Activated CD4-positive, alpha-beta T cell treated with anti-CD3 and anti-CD28 coated beads for 1 hour (primary cell): ENCODE measurements around the gene ARID5B.
"Not testable (repeated sequence)": the region's sequence is repeated elsewhere in the genome, so short reads cannot be mapped to it uniquely, and the experiment has no call there.

Experiments used
- DNase-seq: peaks from one replicate; pipeline ENCODE4 v3.0.0-alpha.2; 2020

The ARID5B gene, protein sequence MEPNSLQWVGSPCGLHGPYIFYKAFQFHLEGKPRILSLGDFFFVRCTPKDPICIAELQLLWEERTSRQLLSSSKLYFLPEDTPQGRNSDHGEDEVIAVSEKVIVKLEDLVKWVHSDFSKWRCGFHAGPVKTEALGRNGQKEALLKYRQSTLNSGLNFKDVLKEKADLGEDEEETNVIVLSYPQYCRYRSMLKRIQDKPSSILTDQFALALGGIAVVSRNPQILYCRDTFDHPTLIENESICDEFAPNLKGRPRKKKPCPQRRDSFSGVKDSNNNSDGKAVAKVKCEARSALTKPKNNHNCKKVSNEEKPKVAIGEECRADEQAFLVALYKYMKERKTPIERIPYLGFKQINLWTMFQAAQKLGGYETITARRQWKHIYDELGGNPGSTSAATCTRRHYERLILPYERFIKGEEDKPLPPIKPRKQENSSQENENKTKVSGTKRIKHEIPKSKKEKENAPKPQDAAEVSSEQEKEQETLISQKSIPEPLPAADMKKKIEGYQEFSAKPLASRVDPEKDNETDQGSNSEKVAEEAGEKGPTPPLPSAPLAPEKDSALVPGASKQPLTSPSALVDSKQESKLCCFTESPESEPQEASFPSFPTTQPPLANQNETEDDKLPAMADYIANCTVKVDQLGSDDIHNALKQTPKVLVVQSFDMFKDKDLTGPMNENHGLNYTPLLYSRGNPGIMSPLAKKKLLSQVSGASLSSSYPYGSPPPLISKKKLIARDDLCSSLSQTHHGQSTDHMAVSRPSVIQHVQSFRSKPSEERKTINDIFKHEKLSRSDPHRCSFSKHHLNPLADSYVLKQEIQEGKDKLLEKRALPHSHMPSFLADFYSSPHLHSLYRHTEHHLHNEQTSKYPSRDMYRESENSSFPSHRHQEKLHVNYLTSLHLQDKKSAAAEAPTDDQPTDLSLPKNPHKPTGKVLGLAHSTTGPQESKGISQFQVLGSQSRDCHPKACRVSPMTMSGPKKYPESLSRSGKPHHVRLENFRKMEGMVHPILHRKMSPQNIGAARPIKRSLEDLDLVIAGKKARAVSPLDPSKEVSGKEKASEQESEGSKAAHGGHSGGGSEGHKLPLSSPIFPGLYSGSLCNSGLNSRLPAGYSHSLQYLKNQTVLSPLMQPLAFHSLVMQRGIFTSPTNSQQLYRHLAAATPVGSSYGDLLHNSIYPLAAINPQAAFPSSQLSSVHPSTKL

DNA sequence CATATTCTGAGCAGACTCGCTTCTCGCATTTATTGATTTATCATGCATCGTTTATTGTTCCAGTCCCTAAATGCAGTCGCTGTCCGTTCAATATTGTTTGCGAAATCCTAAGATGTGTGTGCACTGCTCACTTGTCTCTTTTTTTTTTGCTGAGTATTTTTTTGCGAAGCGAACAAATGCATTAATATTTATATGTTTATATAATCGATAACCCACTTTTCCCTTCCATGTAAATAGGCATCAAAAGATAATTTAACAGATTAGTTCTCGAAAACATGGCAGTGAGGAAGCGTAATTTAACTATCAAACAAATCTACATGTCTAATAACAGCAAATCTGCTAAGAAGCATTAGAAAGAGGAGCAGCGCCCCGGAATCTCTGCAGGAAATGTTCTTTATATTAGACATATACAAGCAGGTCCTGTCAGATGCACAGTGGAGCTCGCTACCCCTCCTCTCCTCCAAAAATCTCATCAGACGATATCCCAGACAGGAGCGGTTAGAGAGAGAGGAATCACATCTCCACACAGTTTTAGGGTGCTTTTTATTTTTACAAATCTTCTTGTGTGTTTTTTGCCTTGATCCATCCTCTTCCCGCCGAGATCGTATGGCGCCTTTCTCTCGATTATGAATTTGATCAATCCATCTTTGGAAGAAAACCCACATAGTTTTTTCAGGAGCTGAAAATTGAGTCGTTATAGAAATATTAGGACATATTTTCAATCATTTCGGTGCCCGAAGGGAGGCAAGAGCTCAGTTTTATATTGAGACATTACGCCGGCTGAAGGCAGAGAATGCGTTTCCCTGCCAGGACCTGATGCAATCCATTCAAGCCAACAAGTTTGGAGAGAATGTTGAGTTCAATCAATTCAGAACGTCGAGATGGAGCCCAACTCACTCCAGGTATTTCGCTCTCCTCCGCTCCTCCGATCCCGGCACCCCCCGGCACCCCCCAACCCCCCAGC, at the start of gene ARID5B:
Gene ARID5B (plus strand): TSS at position 871 of the 964 bp plus-strand sequence. CDS start 11 bp downstream, at position 882.
- no peak for DNase-seq

DNA sequence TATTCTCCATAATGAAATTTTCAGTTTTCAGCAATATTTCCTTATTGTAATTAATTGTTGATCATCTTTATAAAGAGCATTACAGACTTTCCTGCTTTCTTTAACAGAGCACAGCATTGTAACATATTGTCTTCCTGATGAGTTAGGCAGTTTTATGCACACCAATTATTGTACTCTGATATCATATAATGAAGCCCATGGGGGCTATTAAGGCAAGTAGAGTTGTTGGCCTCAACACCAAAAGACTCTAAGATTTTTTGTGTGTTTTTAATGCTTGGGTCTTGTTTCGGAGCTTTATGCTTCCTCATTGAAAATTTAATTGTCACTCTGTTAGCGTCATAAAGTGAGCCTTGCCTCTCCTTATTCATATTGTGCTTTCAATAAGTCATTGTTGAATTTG, 49.2 kb upstream of the ARID5B start:
- no peak for DNase-seq

DNA sequence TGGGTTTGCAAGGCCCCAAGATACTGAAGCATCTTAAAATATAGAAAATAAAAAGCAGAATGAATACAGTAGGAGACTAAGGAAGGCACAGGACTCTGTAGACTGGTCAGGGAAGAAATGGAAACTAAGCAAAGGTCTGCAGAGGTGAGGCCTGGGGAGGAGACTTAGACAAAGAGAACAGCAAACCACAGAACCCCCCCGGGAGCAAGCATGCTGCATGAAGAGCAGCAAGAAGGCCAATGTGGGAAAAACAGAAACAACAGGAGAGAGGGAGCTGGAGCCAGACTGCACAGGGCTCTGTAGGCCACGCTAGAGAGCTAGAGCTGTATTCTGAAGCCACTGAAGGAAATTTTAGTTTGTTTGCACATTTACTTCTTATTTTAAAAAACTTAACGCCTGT, 45.7 kb upstream of the ARID5B start:
- no peak for DNase-seq

DNA sequence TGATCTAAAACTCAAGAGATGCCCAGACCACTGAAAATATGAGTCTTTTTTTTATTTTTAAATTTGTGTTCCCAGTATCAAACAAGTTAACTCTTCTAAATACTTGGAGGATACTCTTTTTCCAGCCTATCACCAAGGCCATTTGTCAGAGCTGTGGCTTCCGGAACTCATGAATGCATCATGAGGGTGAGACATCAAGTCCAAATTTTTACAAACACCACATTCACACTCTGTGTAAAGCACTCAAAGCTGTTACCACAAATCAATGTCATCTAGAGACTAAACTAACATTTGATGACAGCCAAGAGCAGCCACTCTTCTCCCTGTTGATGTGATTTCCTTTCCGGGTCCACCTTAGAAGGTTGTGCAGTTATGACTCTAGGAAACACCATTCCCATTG, 43.8 kb upstream of the ARID5B start:
- DNase-seq, result no peak

DNA sequence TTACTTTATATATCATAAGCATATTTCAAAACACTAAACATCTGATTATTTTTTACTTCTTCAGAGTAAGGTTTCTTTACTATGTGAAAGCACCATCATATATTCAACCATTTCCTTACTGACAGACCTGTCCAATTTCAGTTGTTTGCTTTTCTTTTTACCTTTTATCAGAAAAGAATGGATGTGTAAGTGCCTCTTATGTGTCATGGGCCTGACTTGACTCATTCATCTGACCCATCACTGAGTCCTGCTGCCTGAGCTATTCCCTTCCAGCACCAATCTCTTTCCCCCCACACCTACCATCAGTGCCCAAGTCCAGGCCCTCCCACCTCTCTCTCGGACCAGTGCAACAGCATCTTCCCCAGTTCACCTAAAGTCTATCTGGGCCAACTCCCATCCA, 41.7 kb upstream of the ARID5B start:
- no peak for DNase-seq

DNA sequence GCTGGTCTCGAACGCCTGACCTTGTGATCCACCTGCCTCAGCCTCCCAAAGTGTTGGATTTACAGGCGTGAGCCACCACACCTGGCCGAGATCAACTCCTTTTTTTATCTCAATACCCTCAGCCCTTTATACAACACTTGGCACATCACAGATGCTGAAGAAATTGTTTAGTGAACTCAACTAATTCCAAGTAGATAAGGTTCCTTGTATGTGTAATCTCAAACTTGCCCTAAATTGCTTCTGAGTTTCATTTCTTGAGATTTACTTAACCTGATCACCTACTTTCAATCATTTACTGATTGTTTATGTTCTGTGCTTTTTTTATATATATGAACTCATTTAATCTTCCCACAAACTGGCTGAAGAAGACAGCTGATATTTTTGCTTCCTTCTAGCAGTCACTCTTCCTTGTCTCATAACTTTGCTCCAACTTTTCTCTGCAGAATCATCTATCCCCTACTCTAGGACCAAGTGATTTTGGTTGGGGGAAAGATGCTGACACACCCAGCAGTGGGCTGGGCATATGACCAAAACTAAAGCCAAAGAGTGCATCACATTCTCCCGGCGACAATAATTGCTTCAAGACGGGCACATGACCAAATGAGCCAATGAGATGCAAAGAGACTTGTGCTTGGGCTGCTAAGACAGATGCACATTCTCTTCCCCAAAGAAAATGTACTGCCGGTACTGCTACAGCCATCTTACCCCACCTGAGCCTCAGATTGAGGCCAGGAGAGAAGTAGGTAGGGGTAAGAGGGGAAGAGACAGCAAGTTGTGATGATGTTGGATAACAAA, 40.3 kb upstream of the ARID5B start:
- no peak for DNase-seq

DNA sequence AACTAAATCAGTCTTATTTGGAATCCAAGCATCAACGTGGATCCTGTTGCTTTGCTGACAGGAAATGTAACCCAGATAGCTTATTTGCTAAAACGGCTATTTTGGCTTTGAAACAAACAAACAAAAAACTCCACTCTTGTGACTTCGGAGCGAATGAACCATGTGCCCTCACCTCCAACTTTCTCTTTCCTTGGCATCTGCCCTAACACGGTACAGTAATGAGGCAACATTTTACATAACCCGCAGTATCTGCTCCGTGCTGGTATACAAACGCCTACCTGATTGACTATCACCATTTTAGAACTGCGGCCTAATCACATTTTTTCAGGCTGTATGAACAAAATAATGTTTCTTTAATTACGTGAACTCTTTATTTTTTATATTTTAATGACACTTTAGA, 37.5 kb upstream of the ARID5B start:
- no peak for DNase-seq

DNA sequence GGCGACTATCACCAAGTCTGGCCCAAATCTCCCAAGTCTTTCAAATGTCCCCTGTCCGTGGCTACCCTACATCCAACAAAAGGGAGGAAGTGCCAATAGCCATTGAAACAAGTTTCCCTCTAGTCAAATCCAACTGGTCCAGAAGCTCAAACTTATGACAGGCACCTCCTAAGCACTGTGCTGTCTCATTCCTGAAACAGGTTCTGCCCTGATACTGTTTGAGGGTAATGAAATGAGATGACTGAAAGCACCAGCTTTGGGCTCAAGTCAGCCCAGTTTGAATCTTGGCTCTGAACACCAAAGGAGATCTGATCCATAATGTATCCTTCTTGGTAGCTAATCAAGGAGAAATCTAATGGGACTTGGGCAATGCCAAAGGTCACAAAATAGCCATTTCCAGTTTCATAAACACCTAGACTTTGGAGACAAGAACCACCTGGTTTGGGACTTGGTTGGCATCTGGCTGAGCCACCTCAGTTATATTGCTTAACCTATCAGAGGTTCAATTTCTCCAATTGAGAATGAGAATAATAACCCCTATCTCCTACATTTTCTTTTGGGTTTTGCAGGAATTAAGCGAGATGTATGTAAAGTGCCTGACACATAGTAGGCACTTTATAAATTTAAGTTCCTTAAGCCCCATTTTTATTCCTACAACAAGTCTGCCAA, 34.7 kb upstream of the ARID5B start:
- DNase-seq, result no peak

DNA sequence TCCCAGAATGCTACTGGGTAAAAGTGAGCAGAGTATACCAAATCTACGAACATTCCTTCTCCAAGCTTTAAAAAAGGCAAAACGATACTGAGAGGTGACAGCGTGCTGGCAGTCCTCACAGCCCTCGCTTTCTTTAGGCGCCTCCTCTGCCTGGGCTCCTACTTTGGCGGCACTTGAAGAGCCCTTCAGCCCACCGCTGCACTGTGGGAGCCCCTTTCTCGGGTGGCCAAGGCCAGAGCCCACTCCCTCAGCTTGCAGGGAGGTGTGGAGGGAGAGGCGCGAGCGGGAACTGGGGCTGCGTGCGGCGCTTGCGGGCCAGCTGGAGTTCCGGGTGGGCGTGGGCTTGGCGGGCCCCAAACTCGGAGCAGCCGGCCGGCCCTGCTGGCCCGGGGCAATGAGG, 34.1 kb upstream of the ARID5B start:
- DNase-seq, result not testable (repeated sequence)

DNA sequence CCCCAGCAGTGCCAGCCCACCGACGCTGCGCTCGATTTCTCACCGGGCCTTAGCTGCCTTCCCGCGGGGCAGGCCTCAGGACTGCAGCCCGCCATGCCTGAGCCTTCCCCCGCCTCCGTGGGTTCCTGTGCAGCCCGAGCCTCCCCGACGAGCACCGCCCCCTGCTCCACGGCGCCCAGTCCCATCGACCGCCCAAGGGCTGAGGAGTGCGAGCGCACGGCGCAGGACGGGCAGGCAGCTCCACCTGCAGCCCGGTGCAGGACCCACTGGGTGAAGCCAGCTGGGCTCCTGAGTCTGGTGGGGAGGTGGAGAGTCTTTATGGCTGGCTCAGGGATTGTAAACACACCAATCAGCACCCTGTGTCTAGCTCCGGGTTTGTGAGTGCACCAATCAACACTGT, 33.7 kb upstream of the ARID5B start:
- peak; percentile 28 for DNase-seq

DNA sequence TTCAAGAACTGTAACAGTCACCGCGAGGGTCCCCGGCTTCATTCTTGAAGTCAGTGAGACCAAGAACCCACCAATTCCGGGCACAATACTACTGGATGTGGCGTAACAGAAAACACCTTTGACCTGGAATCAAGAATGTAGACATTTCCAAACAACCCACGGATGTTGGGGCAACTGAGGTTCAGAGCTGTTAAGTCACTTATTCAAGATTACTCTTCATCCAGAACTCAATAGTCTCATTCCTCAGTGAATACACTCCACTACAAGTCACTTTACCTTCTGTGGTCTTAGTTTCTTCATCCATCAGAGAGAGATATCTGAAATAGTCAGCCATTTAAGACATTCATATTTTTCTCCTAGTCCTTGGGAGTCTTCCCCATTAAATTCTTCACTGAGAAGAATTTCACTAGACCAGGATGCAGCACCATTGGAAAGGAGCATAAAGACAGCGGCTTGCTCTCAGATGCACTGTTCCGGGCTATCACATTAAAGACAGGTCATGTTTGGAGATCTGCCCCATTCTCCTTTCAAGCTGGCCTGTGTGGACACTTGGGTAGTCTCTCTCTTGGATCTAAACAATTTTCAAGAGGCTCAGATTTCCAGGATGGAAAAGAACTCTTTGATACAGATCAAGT, 32.3 kb upstream of the ARID5B start:
- no peak for DNase-seq

DNA sequence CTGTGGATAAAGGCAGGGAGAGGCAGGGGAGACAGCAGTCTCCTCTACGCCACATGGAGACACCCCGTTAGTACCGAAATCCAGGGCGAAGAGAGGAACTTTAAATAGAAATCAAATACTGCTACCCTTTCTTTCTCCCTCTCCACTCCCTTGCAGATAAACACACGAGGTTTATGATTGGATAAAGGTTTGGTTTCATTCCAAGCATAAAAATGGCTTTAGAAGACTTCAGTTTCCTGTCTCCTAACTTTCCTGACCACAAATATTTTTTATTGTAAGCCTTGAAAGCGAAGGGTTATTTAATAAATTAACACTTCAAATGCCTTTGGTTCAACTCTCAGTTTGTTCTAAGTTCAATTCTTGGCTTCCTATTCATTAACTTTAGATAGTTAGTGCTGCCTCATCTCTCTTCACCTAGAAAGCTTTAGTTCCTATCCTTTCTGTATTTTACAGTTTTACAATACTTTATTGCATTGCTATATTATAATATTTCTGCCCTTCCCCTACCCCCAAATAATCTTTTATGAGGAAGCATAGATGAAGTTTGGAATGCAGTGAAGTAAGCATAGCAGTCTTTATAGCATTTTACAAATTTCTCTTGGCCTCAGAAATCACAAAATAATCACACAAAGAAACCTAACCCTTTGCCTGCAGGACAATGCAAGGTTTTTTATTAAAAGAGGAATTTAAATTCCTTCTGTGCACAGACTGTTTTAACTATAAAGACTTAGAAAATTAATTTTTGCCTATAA, 31.5 kb upstream of the ARID5B start:
- DNase-seq, result no peak

DNA sequence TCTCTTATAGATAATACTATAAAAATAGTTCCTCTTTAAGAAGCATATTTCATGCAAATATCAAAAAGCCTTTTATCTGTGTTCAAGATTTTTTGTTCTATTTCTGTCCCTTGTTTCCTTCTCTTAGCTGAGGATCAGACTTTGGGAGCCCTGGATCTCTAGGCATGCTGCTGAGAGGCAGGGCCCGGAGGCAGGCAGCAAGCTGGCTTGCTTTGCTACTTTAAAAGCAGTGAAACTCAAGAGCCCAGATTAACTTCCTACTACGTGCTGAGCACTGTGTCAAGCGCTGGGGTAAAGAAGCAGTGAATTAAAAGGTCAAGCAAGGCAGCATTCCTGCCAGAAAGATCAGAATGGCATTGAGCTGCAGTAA, 31.0 kb upstream of the ARID5B start:
- no peak for DNase-seq

DNA sequence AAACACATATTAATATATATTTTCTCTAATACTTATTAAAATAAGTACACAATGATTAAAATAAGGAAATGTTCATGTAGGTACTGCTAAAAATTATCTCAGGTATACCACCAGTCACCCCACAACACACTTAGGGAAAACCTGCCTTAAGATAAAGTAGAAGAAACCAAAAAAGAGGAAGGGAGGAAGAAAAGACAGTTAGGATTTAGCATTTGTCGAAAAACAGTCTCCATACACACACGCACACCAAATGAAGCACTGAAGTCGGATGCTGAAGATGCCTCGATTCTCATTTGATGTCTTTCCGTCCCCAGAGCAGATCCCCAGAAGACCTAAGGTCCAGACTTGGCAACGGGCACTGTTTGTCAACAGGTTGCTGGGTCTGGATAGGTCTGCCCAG, 30.0 kb upstream of the ARID5B start:
- no peak for DNase-seq

DNA sequence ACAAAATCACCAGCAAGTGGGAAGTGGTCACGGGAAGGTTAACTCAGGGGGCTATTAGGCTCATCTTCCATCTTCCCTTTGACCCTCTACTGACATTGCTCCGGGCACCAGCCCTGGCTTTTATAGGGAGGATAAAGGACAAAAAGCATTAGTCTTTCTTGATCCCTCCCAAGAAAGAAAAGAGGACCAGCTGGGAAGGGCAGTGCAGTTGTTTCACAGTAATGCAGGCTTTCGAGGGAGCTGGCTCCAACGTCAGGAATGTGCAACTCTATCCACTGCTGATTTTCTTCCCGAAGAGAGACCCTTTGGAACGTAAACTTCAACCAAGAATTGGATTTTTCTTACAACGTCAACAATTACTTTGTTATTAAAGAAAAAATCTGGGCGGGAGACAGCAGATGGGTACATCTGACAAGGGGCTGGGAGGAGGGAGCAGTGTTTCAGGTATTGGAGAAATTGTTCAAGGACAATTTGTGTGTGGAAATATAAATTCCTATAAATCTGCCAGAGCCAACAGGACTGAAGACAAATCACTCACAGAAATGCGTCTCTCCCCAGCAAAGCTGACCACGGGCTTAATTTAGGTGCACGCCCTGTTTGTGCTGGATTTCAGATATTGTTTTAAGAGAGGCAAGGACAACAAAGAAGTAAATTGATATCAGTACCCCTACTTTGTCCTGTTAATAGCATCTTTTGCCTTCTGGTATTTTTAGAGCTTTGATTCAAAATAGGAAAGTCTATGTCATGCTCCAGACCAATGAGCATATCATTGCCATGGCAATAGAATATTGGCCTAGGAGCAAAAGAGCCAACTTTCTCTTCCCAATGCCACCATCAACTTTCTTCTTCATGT, 23.4 kb upstream of the ARID5B start:
- DNase-seq, result no peak

DNA sequence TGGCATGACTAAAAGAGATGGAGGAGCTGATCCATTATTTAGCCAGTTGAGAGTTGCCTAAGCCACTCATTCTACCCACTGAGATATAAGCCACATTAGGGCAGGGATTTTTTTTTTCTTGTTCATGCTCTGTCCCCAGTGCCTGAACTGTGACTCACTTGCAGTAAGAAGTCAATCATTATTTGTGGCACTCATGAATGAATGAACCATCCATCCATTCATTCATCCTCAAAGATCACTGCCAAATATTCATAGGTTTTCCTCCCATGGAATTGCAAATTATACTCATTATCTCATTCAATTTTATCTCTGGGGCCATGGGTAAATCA, 22.8 kb upstream of the ARID5B start:
- no peak for DNase-seq

DNA sequence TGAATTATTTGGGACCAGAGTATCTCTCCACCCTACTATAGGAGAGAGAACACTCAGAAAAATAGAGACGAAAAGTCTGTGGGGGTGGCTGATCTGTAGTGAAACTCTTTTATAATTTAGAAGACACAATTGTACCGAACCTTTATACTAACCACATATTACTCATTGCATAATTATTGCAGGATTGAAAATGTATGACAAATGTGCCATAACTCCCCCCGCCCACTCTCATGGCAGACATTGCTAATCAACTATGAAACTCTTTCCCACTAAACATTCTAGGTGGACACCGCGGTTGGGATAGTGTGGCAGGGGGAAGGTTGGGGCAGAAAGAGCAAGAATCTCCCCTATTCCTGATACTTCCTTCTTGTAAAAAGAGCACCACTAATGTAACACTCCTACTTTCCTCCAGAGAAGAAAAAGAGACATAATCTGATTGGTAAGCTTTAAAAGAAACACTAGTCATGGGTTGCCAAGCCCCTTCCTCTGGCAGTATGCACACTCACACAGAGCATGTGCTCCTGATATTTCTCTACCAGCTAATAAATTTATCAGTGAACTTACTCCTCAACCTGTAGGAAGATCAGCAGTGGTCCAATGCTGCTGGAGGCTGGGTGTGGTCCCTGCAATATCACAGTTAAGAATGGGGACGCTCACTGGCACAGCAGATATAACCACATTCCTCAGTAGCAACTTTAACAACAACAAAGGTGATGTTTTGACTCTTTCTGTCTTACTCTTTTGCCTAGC, 18.7 kb upstream of the ARID5B start:
- no peak for DNase-seq
